HepG2 (cell line): ENCODE measurements around the gene MXD1. TPM values are rescaled to one million over a fixed set of nuclear protein-coding genes. Genes with fewer than 3 reads are reported as not detected.

Experiments
- CREB3 ChIP-seq: sonication (generic); formaldehyde crosslinking; IDR thresholded peaks from 2 replicates; pipeline ENCODE4 v1.5.0; 2020; ENCODE audit warnings: missing genetic modification reagents
- FOSL2 ChIP-seq: sonication (generic); formaldehyde crosslinking; IDR thresholded peaks from 2 replicates; pipeline ENCODE4 v1.4.0; 2020; ENCODE audit warnings: missing genetic modification reagents
- HOXA9 ChIP-seq: sonication (generic); formaldehyde crosslinking; IDR thresholded peaks from 2 replicates; pipeline ENCODE4 v1.8.1; 2022; ENCODE audit warnings: missing genetic modification reagents, mild to moderate bottlenecking, moderate library complexity, borderline replicate concordance
- POGZ ChIP-seq: sonication (generic); formaldehyde crosslinking; IDR thresholded peaks from 2 replicates; pipeline ENCODE4 v1.4.0; 2020; ENCODE audit warnings: mild to moderate bottlenecking, missing genetic modification reagents
- RAD51 ChIP-seq: fragments of 450-650 bp; IDR thresholded peaks from 2 replicates; pipeline ENCODE4 v1.6.1; 2016; ENCODE audit warnings: borderline replicate concordance
- TRIM24 ChIP-seq: sonication (generic); formaldehyde crosslinking; IDR thresholded peaks from 2 replicates; pipeline ENCODE4 v1.8.0; 2022; ENCODE audit warnings: mild to moderate bottlenecking, missing genetic modification reagents
- WIZ ChIP-seq: sonication (generic); formaldehyde crosslinking; IDR thresholded peaks from 2 replicates; pipeline ENCODE4 v1.5.1; 2020; ENCODE audit warnings: mild to moderate bottlenecking, missing genetic modification reagents
- ZBTB2 ChIP-seq: sonication (generic); formaldehyde crosslinking; IDR thresholded peaks from 2 replicates; pipeline ENCODE4 v1.8.0; 2022; ENCODE audit warnings: low read depth, missing genetic modification reagents
- ZNF101 ChIP-seq: sonication (generic); formaldehyde crosslinking; IDR thresholded peaks from 2 replicates; pipeline ENCODE4 v1.4.0; 2020; ENCODE audit warnings: mild to moderate bottlenecking, low read depth, missing genetic modification reagents, borderline replicate concordance
- ZNF180 ChIP-seq: sonication (generic); formaldehyde crosslinking; IDR thresholded peaks from 2 replicates; pipeline ENCODE4 v1.4.0; 2020; ENCODE audit warnings: low read depth, missing genetic modification reagents, borderline replicate concordance
- ZNF260 ChIP-seq: sonication (generic); formaldehyde crosslinking; IDR thresholded peaks from 2 replicates; pipeline ENCODE4 v1.4.0; 2020; ENCODE audit warnings: missing genetic modification reagents, low read depth, mild to moderate bottlenecking, borderline replicate concordance
- ZNF282 ChIP-seq: fragments of 450-650 bp; IDR thresholded peaks from 2 replicates; pipeline ENCODE4 v1.6.1; 2018; ENCODE audit not compliant: partially characterized antibody
- ZNF407 ChIP-seq: sonication (generic); formaldehyde crosslinking; IDR thresholded peaks from one replicate; pipeline ENCODE4 v1.5.1; 2020; ENCODE audit warnings: mild to moderate bottlenecking, missing genetic modification reagents; ENCODE audit errors: not compliant biosample characterization
- ZNF547 ChIP-seq: sonication (generic); formaldehyde crosslinking; IDR thresholded peaks from 2 replicates; pipeline ENCODE4 v1.5.1; 2020; ENCODE audit warnings: mild to moderate bottlenecking, missing genetic modification reagents
- ZNF639 ChIP-seq: conservative IDR thresholded peaks from 2 replicates; pipeline ENCODE4 v1.6.1; 2018; ENCODE audit warnings: missing genetic modification reagents
- ZNF772 ChIP-seq: sonication (generic); formaldehyde crosslinking; IDR thresholded peaks from 2 replicates; pipeline ENCODE4 v1.5.0; 2020; ENCODE audit warnings: mild to moderate bottlenecking, missing genetic modification reagents
- polyA plus RNA-seq, 8 experiments: library from polyadenylated mRNA; depleted of rRNA in 3 of 8; stranded (reverse) in 7 of 8; unstranded in 1 of 8; fragments of >200 nt; fragmentation: Illumina TruSeq in 4 of 8; extraction: Trizol in 4 of 8; gene quantifications; 2 replicates each; pipeline versions ENCODE4 v1.2.1 to v1.2.3, GENCODE V29; 2011 to 2016; ENCODE audit warnings: low read depth in 4 of 8, missing spikeins in 1 of 8, mixed read lengths in 1 of 8; ENCODE audit not compliant: insufficient read depth in 1 of 8
- total RNA-seq, 5 experiments: library from RNA; depleted of rRNA; stranded (reverse); fragments of >200 nt; fragmentation: Illumina TruSeq; extraction: Trizol; gene quantifications; 2 replicates each; pipeline ENCODE4 v1.2.3, GENCODE V29; 2016; ENCODE audit warnings: low read depth in 1 of 5

Gene MXD1
- total and polyA plus RNA-seq, 2 of the 13 experiments (the other 11 are each of a cell fraction or from before 2014, with no cell fraction given), result 6.4 to 14.9 TPM

- TF ChIP-seq ZNF101 (CRISPR knock-in tag) (peak; percentile 87), CREB3 (CRISPR knock-in tag) (peak; percentile 95), HOXA9 (CRISPR knock-in tag) (peak; percentile 85), ZNF180 (CRISPR knock-in tag) (no peak), WIZ (no peak; the same call in 1 of the 2 replicates), TRIM24 (no peak), ZNF639 (CRISPR knock-in tag) (peak; percentile 84), RAD51 (no peak), ZNF260 (CRISPR knock-in tag) (0 out of 2 replicates have a peak, but pooled peaks have one; percentile 58), ZNF772 (CRISPR knock-in tag) (peak; percentile 84; the same call in 1 of the 2 replicates), POGZ (CRISPR knock-in tag) (peak; percentile 78), ZNF282 (no peak), ZNF547 (CRISPR knock-in tag) (peak; percentile 85), ZNF407 (CRISPR knock-in tag) (peak; percentile 86), FOSL2 (CRISPR knock-in tag) (peak; percentile 89), ZBTB2 (CRISPR knock-in tag) (peak; percentile 76)
These were observed 552 bp upstream of the MXD1 start (continued) for GRCh38 chr2:69914164-69914949.
